ENCODE results near the gene ANO2.
"Not testable (repeated sequence)": the region's sequence is repeated elsewhere in the genome, so short reads cannot be mapped to it uniquely, and the experiment has no call there.

Gene ANO2

DNA sequence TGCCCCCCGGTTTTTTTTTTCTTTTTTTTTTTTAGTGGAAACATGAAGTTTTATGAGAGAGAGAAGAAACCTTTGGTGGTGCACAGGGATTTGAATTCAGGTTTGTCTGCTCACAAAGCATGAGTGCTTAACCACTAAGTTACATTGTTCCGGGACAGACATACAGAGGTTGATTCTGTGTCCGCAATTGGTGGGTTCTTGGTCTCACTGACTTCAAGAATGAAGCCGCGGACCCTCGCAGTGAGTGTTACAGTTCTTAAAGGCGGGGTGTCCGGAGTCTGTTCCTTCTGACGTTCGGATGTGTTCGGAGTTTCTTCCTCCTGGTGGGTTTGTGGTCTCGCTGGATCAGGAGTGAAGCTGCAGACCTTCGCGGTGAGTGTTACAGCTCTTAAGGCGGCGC, 57.2 kb downstream of the ANO2 start:
- DNase-seq (ENCODE audit: low read depth in 2 of 2) = not testable (repeated sequence)

DNA sequence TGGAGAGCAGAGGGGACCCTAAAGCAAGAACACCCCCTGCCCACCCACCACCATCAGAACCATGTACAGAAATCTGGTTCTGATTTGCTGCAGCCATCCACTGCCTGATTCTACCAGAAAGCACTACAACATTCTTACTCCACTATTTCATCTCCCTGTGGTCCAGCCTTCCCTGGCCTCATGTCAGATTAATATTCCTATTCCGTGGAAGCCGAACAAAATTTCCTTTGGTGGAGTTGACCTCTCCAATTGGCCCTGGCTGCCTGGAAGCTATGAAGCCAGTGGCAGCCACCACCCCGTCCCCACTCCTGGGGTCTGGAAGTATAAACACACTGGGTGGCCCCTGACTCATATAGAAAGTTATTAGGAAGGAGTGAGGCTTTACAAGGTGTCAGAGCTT, 60.2 kb downstream of the ANO2 start:
- DNase-seq (ENCODE audit: low read depth in 2 of 2) = no peak

DNA sequence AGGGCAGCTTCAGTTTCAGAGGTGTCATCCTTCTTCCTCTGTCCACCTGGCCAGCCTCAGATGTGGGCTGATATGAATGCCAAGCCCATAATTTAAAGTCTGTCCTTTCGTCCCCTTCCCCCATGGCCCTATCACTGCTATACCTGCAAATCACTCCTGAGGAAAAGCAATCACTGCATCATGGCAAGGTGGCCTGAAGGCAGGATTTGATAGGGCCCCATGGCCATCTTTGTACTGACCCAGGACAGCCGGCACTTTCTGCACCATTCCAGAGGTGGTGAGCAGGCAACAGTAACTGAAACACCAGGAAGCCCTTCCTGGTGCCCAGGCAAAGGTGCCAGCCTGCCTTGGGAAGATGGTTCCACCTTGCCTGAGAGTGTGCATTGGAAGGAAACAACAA, 60.8 kb downstream of the ANO2 start:
- no peak for DNase-seq (ENCODE audit: low read depth in 2 of 2)

DNA sequence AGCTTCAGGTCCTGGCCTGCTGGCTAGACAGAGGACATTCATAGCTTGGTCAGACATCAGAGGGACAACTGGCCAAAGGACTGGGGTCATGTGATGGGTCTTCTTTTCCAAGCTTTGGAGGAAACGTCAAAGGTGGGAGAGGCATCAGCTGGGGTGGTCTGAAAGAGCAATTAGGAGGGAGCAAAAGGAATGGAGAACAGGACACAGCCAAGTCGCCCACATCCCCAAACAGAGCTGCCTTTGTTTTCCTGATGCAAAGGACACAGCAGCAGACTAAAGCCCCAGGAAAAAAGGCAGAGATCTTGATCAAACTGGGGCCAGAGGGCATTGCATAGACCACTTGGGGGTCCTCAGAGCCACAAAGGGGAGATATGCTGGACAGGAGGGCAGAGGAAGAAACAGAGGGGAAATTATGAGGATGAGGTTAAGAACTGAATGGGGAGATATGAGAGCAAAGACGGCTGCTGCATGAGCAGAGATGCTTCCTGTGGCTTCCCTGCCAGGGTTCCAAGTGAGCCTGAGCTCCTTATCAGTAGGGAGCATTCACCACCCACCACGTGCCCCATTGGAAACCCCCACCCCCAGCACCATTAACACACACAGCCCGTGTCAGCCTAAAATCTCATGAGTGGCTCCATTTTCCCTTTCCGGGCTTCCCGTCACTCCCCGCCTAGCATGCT, 62.4 kb downstream of the ANO2 start:
- DNase-seq (ENCODE audit: low read depth in 2 of 2) = no peak

DNA sequence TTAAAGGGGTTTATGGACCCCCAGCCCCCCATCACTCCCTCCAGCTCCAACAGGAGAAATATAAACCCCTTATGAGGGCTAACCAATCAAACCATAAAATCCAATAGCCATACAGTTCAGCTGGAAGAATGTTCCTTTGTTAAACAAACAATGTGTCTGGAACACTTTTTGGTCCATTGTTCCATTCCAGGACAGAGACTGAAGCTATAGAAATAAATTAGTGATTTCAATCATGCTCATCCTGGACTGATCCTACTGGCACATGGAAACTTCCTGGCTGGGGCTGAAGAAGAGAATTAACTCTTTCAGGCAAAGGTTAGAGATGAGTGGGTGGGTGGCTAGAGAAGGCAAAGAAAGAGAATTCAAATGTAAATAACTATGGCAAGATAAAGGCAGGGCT, 63.4 kb downstream of the ANO2 start:
- no peak for DNase-seq (ENCODE audit: low read depth in 2 of 2)

DNA sequence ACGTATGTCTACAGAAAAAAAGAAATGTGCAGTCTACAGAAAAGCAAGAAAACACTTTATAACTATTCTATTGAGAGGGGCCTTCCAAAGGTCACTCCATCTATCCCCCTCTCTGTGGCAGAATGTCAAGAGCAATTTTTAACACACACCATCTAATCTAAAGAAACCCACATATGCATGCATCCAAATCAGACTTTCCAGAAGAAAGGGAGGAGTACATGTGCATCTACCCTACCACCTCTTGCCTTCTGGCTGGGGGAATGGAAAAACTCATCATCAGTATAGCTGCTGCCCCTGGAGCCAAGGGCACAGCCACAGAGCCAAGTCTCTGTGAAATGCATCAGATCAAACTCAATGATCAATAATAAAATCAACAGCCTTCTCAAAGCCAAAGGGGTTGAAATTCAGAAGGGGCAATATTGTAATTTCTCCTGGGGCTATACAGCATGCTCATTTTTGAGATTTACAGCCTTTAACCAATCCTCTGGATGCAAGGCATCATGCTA, 63.9 kb downstream of the ANO2 start:
- no peak for DNase-seq (ENCODE audit: low read depth in 2 of 2)

DNA sequence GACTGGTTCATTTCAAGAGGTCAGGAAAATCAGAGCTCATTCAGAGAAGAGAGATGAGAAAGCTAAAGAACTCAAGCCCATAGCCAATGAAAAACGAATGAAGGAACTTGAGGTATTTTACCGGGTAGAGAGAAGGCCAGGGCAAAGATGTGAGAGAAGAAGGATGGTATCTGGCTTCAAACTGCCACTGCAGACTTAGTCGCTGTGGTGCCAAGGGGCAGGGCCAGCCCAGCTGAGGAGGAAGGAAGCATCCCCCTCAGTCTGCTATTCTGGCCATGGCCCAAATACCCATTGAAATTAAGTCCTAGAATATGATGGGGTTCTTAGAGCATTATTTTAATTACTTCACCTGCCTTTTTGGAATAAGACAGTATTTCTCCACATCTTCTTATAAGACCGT, 69.2 kb downstream of the ANO2 start:
- no peak for DNase-seq (ENCODE audit: low read depth in 2 of 2)

DNA sequence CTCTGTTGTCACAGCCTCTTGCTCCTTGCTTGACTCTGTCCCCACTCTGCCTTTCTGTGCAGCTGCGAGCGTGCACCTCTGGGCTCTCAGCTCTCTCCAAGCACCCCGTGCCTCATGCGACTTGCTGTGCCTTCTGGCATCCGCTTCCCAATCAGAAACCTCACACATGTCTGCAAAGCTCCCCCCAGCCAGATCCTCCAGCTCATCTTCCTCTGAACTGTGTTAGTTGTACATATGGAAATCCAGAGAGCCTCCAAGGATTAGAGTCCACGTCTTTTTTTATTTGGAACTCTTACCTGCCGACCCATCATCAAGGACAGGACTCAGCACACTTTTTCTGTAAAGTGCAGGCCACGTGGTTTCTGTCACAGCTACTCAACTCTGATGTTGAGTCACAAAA, 70.5 kb downstream of the ANO2 start:
- no peak for DNase-seq (ENCODE audit: low read depth in 2 of 2)

DNA sequence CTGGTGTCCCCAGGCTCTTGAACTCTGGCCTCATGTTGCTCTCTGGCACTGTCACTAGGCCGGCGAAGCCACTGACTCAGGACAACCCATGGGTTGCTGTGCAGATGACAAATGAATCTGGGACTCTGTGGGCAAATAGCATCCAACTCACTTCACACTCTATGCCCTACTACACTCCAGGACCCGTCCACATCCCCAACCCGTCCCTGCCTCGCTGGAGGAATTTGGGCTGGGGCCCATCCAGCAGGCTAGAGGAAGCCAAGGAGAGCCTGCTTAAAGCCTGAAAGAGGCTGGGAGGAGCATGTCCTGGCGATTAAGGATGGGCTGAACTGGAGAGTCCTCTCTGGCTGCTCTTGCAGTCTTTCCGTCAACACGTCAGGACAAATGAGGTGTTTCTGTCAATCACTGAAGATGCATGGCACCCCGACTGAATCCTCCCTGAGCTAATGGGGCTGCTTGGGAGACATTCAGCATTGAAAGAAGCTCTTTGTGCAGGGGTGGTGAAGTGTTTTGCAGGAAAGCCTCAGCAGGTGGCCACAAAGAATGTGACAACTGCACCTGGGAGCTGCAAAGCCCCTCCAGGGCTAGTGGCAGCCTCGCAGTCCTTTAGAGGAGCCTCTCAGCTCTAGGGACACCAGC, 71.7 kb downstream of the ANO2 start:
- no peak for DNase-seq (ENCODE audit: low read depth in 2 of 2)

DNA sequence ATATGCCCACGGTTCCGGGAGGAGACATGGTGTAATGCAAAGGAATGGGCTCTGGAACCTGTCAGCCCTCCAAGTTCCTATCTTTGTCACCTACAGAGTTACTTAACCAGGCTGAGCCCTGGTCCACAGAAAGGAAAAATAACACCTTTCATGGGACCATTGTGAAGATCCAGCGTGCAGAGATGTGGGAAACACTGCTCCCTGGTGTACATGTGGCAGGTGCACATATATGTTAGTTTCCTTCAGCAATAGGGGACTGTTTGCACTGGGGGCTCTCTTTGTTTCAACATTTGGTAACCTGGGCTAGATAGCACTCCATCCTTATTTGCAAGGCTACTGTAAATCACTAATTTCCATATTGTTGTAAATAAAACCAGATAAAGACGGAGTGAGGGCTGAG, 72.3 kb downstream of the ANO2 start:
- DNase-seq (ENCODE audit: low read depth in 2 of 2) = no peak

DNA sequence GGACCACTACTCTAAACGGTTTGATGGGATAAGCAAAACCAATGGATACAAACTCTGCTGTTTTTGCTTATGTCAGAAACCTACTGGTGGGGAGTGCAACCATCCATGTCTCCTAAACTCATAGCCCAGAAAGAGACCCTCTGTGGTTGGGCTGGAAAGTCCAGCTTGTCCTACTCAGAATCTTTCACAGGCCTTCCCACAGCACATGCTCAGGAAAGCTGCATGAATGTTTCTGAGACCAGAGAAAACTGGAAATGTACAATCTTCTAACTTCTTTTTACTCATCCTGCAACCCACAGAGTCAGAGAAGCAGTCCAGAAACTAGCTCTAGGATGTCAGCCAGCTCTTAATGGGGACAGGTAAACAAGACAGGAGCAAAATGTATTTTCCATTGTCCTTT, 73.3 kb downstream of the ANO2 start:
- no peak for DNase-seq (ENCODE audit: low read depth in 2 of 2)

DNA sequence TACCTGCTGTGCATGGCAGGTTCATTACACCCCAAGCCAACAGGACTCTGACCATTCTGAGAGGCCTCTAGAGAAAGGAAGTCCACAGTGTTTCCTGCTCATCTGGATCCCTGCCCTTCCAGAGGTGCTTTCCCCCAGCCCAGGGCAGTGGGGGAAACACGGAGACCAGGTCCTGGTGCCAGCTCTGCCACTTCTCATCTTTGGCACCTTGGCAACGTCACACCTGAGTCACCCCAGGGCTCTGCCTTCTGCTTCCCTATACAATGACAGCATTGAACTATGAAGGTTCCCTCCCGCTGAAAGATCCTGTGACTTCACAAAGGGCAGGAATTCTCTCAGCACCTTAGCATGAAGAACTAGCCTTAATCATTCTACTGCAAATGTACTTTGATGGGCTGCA, 74.9 kb downstream of the ANO2 start:
- DNase-seq (ENCODE audit: low read depth in 2 of 2) = no peak

DNA sequence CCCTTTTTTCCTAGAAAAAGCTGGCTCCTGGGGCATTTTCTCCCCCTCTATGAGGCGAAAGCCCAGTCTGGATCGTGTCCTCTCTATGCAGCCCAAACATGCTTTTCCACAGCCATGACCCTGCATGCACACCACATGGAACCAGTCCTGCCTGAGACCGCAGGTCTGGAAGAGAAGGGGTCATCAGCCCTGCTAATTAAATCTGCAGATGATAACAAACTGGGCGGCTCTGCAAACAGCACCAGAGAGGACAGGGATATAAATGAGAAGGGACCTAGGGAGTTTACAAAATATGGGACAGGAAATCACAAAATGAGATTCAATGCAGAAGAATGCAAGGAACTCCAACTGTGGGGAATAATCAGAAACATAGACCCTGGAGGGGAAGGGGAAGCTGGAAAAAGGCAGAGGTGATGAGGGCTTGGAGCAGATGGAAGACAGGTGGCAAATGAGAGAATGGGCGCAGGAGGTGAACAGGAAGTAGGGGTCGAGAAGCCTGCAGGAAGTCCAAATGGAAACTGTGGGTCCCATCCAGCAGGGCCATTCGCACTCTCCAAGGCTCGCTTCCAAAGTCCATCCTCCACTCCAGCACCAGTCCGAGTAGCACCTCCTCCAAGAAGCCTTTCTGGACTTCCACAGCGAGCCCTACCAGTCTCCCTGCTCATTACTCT, 76.3 kb downstream of the ANO2 start:
- no peak for DNase-seq (ENCODE audit: low read depth in 2 of 2)

DNA sequence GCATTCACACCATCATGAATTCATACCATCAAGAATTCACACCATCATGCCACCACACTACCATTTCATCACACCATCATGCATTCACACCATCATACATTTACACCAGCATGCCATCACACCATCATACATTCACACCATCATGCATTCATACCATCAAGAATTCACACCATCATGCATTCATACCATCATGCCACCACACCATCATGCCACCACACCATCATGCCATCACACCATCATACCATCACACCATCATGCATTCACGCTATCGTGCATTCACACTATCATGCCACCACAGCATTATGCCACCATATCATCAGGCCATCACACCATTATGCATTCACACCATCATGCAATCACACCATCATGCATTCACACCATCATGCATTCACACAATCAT, 79.7 kb downstream of the ANO2 start:
- DNase-seq (ENCODE audit: low read depth in 2 of 2) = no peak

DNA sequence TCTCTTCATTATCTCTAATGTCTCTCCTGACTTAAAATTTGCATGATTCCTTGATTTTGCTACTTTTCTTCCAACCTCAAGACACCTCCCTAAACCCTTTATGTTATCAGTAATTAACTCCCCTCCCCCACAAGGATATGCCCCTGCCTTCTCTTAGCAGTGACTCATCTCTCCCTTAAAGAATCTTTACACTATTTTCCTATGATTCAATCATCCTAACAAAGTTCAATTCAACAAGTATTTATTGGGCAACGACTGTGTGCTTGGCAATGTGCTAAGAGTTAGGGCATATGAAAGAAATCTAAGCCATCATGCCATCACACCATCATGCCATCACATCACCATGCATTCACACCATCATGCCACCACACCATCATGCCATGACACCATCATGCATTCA, 80.1 kb downstream of the ANO2 start:
- DNase-seq (ENCODE audit: low read depth in 2 of 2) = no peak

DNA sequence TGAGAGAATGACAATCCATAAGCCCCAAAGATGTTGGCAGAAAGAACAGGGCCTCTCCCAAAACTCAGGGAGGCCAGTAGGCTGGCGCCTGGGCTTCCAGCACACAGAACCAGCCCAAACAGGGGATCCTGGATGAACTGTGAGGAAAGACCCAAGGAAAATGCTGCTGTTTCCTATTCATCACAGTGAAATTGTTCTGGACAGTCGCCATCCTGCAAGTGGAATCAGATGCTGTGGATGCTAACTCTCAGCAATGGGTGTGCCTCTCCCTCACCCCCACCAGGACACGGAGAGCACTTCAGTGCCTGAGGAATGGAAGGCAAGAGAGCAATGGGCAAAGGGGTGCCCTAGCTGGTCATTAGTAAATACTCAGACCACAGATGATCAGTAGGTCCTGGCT, 80.8 kb downstream of the ANO2 start:
- DNase-seq (ENCODE audit: low read depth in 2 of 2) = no peak

DNA sequence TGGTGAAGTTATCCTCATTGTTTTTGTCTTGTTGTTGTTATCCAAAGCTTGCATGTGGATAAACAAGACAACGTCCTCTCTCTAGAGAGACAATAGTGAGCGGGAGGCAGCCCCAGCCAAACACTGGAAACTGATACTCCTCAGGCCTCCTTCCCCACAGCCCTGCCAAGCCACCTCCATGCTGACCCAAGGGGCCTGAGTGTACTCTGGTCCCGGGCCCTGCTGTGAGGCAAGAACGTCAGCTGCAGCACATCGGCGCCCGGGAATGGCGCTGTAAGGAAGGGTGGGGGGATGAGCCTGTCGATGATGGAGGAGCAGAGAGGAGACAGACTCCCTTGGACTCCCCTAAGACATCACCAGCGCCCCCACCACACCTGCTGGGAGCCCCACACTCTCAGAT, 83.6 kb downstream of the ANO2 start:
- no peak for DNase-seq (ENCODE audit: low read depth in 2 of 2)

DNA sequence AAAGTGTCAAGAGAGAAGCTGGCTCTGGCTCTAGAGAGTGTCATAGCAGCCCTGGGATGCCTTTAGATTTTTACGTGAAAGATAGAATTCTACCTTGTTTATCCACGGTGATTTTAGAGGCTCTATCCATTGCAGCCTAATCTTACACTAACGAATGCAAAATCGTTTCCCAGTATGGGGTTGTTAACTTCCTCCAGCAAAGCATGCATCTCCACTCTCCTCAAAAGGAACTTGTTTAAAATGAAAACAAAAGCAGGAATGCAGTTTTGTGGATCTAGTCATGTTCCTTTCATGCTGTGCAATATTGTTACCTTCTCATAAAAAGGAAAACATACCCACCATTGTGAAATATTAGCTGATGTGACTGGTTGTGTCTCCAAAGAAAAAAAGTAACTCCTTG, 88.4 kb downstream of the ANO2 start:
- no peak for DNase-seq (ENCODE audit: low read depth in 2 of 2)

DNA sequence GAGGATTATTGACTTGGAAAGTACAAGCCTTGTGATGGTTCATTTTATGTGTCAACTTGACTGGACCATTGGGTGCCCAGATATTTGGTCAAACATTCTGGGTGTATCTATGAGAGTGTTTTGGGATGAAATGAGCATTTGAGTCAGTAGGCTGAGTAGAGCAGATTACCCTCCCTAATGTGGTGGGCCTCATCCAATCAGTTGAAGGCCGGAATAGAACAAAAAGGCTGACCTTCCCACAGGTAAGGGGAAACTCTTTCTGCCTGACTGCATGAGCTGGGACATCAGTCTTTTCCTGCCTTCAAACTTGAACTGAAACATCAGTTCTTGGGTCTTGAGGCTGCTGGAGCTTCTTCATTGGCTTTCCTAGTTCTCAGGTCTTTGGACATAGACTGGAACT, 98.1 kb downstream of the ANO2 start:
- DNase-seq (ENCODE audit: low read depth in 2 of 2) = no peak

DNA sequence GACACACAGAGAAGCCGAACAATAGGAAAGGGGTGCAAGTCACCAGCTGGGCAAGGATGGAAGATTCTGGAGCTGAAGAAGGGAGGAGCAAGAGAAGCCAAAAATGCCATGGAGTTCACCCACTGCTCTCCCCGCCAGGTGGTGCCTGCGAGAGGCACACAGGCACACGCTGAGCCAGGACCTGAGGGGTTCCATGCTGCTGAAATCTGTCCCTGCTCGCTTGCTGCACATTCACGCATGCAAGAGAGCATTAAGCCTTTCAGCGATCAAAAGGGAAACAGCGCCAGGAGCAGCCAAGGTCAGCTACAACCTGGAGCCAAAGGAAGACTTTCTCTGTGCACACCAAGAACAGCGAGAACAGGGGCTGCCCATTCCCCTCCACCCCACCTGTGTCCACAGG, 104.1 kb downstream of the ANO2 start:
- DNase-seq (ENCODE audit: low read depth in 2 of 2) = no peak

DNA sequence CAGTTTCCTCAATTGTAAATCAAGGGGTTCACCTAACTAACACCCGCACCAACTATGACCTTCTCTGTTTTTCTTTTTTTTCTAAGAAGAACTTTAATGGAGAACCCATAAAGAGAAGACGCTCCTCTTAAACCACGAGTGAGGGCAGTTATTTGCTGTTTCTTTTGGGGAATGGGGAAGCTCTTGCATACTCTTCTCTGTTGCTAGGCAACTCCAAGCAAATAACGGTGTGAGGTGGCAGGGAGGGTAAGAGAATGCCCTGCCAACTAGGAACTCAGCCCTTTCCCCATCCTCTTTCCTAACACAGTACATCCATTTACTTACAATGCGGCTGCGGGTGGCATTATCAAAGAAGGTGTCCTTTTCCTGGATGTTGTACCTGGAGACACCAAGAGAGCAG, 114.9 kb downstream of the ANO2 start:
- no peak for DNase-seq (ENCODE audit: low read depth in 2 of 2)

DNA sequence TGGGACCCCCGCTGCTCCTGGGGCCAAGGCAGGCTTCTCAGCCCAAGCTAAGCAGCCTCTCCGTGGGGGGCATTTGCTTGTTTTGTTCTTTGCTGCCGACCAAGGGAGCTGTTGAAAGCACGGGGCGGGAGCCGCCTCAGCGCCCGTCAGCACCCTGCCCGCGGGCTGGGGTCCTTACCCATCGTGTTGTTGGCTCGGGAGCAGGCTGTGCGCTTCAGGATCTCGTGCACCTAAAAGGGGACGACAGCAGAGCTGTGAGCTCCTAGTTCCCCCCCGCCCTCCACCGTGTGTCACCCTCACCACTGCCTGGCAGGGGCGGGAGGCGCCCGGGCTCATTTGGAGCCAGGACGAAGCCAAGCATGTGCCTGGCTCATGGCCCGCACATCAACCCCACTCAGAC, 117.5 kb downstream of the ANO2 start:
- no peak for DNase-seq (ENCODE audit: low read depth in 2 of 2)

DNA sequence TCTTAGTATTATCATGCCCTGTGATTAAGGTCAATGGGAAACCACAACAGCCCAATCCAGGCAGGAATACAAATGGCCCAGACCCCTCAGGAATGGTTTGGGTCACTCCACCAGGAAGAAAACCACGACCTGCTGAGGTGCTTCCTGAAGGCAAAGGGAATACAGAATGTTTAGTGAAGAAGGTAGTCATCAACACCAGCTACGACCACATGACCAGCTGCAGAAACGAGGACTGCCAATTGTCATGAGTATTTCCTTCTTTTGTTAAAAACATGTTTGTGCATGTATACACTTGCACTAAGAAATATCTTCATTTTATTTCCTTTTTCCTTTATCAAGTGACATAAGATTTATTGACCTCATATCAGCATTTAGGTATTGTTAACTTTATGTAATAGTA, 119.3 kb downstream of the ANO2 start:
- DNase-seq (ENCODE audit: low read depth in 2 of 2) = not testable (repeated sequence)
